OCI-LY1 (cell line): ENCODE results near the gene OLIG1.

Source experiments
- H2AFZ ChIP-seq: fragments of 200-600 bp; sonication (generic), shearing (Covaris generic); 2 replicates; pipeline ENCODE4 v1.6.0; 2014; ENCODE audit warnings: antibody characterized with exemption, mild to moderate bottlenecking, low read length
- H3F3A ChIP-seq: fragments of 200-600 bp; sonication (generic), shearing (Covaris generic); 2 replicates; pipeline ENCODE4 v1.6.0; 2014; ENCODE audit warnings: mild to moderate bottlenecking, antibody characterized with exemption, low read length, moderate library complexity; ENCODE audit not compliant: insufficient read depth
- H3K27ac ChIP-seq: fragments of 200-600 bp; sonication (generic); 2 replicates; pipeline ENCODE4 v1.5.1; 2014; ENCODE audit warnings: low read length, mixed run types, mild to moderate bottlenecking, low read depth; ENCODE audit not compliant: poor library complexity, severe bottlenecking
- H3K27me3 ChIP-seq: fragments of 200-600 bp; sonication (generic); 2 replicates; pipeline ENCODE4 v1.6.0; 2014; ENCODE audit warnings: antibody characterized with exemption, mild to moderate bottlenecking, low read length, moderate library complexity; ENCODE audit not compliant: insufficient read depth
- H3K36me3 ChIP-seq: fragments of 200-600 bp; sonication (generic); 2 replicates; pipeline ENCODE4 v1.6.1; 2014; ENCODE audit warnings: mild to moderate bottlenecking, antibody characterized with exemption, low read length, moderate library complexity, mixed read lengths; ENCODE audit not compliant: insufficient read depth
- H3K4me1 ChIP-seq: fragments of 200-600 bp; sonication (generic); 2 replicates; pipeline ENCODE4 v1.5.1; 2014; ENCODE audit warnings: mild to moderate bottlenecking, low read length, moderate library complexity; ENCODE audit not compliant: insufficient read depth, severe bottlenecking
- H3K4me2 ChIP-seq: fragments of 200-600 bp; sonication (generic), shearing (Covaris generic); 2 replicates; pipeline ENCODE4 v1.6.1; 2014; ENCODE audit warnings: low read length
- H3K4me3 ChIP-seq: fragments of 200-600 bp; sonication (generic); 2 replicates; pipeline ENCODE4 v1.5.1; 2014; ENCODE audit warnings: low read length, low read depth, mild to moderate bottlenecking, mixed read lengths; ENCODE audit not compliant: poor library complexity, severe bottlenecking
- H3K79me2 ChIP-seq: fragments of 200-600 bp; shearing (Covaris generic); 2 replicates; pipeline ENCODE4 v1.6.1; 2016; ENCODE audit warnings: mixed run types, low read length, mixed read lengths; ENCODE audit not compliant: insufficient read depth
- H3K9ac ChIP-seq: fragments of 200-600 bp; sonication (generic), shearing (Covaris generic); 2 replicates; pipeline ENCODE4 v1.6.1; 2014; ENCODE audit warnings: mild to moderate bottlenecking, low read length, mixed read lengths
- H3K9me2 ChIP-seq: fragments of 200-600 bp; sonication (generic), shearing (Covaris generic); 2 replicates; pipeline ENCODE4 v1.6.1; 2014; ENCODE audit warnings: low read depth, mild to moderate bottlenecking, low read length, mixed read lengths
- H3K9me3 ChIP-seq: fragments of 200-600 bp; shearing (Covaris generic); 2 replicates; pipeline ENCODE4 v1.6.1; 2014; ENCODE audit warnings: low read length, mixed read lengths
- H4K20me1 ChIP-seq: fragments of 200-600 bp; sonication (generic), shearing (Covaris generic); 2 replicates; pipeline ENCODE4 v1.6.0; 2016; ENCODE audit warnings: mild to moderate bottlenecking, low read length; ENCODE audit not compliant: insufficient read depth
- CTCF ChIP-seq: fragments of 200-600 bp; sonication (generic), shearing (Covaris generic); IDR thresholded peaks from 2 replicates; pipeline ENCODE4 v1.5.1; 2017; ENCODE audit warnings: mild to moderate bottlenecking, antibody characterized with exemption, low read length, moderate library complexity, mixed read lengths
- EZH2 ChIP-seq: fragments of 200-600 bp; sonication (generic), shearing (Covaris generic); IDR thresholded peaks from 2 replicates; pipeline ENCODE4 v1.8.0; 2017; ENCODE audit warnings: borderline replicate concordance, mixed run types, mild to moderate bottlenecking, antibody characterized with exemption, low read length, moderate library complexity, mixed read lengths

Gene OLIG1

DNA sequence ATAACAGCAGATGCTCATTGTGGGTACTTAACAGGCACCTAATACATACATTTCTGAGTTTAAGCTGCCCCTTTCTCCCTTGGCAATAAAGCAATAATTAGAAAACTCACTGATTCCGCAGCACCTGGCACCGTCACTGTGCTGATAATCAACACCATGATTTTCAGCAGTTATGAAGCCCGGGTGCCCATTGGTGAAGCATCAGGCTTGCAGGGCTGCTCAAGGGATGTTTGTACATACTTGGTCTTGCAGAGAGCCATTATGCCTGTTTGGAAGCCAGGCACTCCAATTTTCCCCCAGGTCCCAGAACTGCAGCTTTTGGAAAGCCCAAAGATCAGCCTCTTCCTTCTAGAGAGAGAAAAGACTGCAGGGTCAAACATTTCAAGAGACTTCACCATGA, 44.3 kb downstream of the OLIG1 start:
- H3K79me2 ChIP-seq: no peaks in the 10 kb centered on the region
- no peak overlapping the region for H3K4me3 ChIP-seq

DNA sequence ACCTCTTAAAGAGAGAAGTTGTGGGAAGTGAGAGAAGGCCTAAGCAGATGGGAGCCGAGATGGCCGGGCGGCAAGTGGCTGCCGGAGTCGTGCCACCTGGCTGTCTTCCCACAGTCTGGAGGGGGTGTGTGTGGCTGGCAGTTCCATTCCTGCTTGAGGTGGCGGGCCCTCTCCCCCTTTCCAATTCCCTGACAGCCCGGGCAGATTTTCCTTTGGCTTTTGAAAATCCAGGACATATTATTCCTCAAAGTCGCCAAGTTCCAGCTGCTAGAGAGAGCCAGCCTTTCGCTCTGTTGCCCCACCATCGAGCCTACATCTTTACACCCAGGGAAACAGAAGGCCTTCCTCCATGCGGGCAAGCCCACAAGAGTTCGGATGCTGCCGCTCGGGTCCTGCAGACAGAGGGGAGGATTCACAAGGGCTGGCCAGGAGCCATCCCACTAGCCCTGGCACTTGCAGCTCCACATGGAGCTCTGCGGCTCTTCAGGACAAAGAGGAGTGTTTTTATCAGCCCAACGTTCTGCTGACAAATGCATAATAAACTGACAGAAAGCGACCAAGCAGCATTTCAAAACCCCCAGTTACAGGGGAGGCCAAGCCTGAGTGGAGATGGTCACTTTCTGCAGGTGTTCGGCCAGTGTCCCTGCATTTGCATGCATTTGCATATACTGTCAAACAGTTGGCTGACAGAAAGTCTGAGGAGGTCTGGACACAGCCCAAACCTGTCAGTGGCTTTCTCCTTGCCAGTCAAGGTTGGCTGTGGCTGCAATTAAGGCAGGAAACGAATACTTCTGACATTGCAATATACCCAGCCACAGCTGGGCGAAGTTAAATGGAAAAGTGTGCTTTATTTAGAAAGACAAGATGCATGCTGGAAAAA, 45.9 kb downstream of the OLIG1 start:
- H3K27ac ChIP-seq: no peak overlapping the region
- H3K9me3 ChIP-seq: no peaks in the 10 kb centered on the region
- H2AFZ ChIP-seq: no peak overlapping the region
- H3K9me2 ChIP-seq: no peaks in the 10 kb centered on the region
- H3F3A ChIP-seq: no peaks in the 10 kb centered on the region
- TF ChIP-seq EZH2 (no peak), CTCF (no peak)
- no peaks in the 10 kb centered on the region for H3K36me3 ChIP-seq
- no peaks in the 10 kb centered on the region for H4K20me1 ChIP-seq
- H3K79me2 ChIP-seq: no peaks in the 10 kb centered on the region
- H3K4me2 ChIP-seq: no peak overlapping the region
- no peaks in the 10 kb centered on the region for H3K4me1 ChIP-seq
- no peak overlapping the region for H3K4me3 ChIP-seq
- H3K9ac ChIP-seq: no peak overlapping the region
- no peaks in the 10 kb centered on the region for H3K27me3 ChIP-seq

More for the DNA sequence above, 44.3 kb downstream of the OLIG1 start:
- no peaks in the 10 kb centered on the region for H3K9me2 ChIP-seq
- H3K9me3 ChIP-seq: no peaks in the 10 kb centered on the region
- TF ChIP-seq CTCF (no peak), EZH2 (no peak)
- no peaks in the 10 kb centered on the region for H3K4me1 ChIP-seq
- H3F3A ChIP-seq: no peaks in the 10 kb centered on the region
- no peak overlapping the region for H3K27ac ChIP-seq
- H4K20me1 ChIP-seq: no peaks in the 10 kb centered on the region
- no peaks in the 10 kb centered on the region for H3K27me3 ChIP-seq
- H2AFZ ChIP-seq: no peak overlapping the region
- no peak overlapping the region for H3K4me2 ChIP-seq
- no peak overlapping the region for H3K9ac ChIP-seq
- H3K36me3 ChIP-seq: no peaks in the 10 kb centered on the region

GRCh38 chr21:33116676-33117075, 46.7 kb downstream of the OLIG1 start:
- TF ChIP-seq EZH2 (no peak), CTCF (no peak)
- H3K4me3 ChIP-seq: no peak overlapping the region
- no peaks in the 10 kb centered on the region for H3K4me1 ChIP-seq
- no peaks in the 10 kb centered on the region for H3F3A ChIP-seq
- no peaks in the 10 kb centered on the region for H3K9me3 ChIP-seq
- H2AFZ ChIP-seq: no peak overlapping the region
- H3K4me2 ChIP-seq: no peak overlapping the region
- H3K9me2 ChIP-seq: no peaks in the 10 kb centered on the region
- H3K36me3 ChIP-seq: no peaks in the 10 kb centered on the region
- H3K27me3 ChIP-seq: no peaks in the 10 kb centered on the region
- H3K79me2 ChIP-seq: no peaks in the 10 kb centered on the region
- H4K20me1 ChIP-seq: no peaks in the 10 kb centered on the region
- no peak overlapping the region for H3K9ac ChIP-seq
- H3K27ac ChIP-seq: no peak overlapping the region
